IPS DF 4.7 (cell line): ENCODE measurements around the gene PIK3CD.
A peak's percentile ranks its signal among the peaks of the same experiment; 100 is the strongest.
"Not testable (repeated sequence)": the region's sequence is repeated elsewhere in the genome, so short reads cannot be mapped to it uniquely, and the experiment has no call there.

ENCODE experiments used
- DNase-seq: peaks from one replicate; pipeline ENCODE4 v3.0.0-alpha.2; 2013; ENCODE audit warnings: low spot score; ENCODE audit errors: extremely low read depth

The PIK3CD gene

DNA sequence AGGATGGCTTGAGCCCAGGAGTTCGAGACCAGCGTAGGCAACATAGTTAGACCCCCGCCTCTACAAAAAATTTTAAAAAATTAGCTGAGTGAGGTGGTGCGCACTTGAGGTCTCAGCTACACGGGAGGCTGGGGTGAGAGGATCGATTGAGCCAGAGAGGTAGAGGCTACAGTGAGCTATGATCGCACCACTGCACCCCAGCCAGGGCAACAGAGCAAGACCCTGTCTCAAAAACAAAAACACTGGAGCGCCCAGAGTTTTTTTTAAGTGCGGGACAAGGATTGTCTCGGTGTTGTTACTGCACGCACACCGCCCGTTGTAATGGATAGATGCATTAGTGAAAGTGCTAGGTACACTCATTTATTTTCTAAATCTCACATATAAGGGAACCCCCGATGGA is 37.1 kb downstream of the PIK3CD start:
- DNase-seq = no peak

DNA sequence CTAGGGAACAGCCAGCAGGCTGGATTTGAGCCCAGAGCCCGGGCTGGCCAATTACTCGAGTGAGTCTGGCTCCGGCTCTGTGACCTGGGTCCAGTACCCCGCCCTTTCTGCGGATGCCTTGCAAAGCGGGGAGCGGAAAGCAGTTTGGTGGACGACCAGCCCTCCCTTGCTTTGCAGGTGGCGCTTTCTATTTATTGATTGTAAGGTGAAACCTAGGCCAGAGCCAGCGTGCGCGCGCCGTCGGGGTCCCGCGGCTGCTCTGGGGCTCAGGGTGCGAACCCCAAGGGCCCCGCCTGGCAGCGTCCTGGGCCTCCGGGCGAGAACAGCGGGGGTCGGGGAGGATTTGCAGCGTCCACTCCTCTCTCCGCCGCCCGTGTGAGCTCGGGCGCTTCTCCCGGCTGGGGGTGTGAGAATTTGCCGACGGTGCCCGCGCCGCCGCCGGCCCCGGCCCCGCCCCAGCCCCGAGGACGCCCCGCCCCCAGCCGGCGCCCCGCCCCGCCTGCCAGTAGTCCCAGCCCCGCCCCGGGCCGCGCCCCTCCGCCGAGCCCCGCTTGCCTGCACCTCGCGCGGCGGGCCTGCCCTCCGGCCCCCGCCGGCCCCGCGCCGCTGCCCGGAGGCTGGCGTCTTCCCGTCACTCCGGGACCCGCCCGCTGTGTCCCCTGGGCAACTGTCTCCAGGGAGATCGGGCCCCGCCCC is 37.6 kb downstream of the PIK3CD start:
- no peak for DNase-seq

DNA sequence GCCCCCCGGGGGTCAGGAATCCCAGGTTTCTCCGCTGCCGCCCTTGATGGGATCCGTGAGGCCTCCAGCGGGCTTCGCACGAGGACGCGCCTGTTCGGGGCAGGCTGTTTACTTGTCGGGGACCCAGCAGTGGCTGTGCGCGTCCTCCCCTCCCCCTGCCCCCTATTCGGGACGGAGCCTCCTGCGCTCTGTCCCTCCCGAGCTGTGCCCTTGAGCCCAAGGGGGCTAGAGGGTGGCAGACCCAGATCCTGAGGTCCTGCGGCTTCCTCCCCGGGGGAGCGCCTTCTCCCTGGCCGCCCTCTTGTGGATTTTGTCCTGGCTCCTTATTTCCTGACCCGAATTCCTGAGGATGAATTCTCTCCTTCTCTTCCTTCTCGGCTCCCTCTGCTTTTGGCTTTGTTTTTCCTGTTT is 38.4 kb downstream of the PIK3CD start:
- no peak for DNase-seq

DNA sequence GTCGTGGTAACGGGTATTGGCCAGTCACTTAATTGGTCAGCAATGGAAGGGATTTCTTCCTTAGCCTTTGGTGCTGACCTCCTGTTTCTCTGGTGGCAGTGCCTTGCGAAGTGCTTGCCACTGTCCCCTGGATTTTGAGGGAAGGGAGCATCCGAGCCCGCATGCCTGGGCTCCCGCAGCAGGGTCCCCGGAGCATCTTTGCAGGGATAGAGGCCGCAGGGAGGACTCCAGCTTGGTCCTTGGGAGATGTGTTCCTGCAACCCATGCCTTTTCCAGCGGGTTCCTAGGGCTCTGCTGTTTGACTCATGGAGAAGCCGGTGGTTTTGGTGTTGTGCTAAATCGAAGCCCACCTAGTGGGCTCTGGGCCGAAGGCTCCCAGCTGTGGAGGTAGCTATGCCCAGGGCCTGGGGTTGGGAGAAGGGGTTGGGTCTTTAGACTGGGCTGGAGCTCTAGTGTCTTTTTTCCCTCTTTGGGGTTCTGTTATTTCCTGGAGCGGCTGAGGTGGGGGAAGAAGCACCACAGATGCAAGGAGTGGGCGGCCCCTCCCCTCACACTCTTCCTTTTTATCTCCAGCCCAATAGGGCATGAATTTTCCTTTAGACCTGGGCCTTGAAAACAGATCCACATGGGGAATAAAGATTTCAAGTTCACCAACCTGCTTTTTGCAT is 39.0 kb downstream of the PIK3CD start:
- DNase-seq = no peak

DNA sequence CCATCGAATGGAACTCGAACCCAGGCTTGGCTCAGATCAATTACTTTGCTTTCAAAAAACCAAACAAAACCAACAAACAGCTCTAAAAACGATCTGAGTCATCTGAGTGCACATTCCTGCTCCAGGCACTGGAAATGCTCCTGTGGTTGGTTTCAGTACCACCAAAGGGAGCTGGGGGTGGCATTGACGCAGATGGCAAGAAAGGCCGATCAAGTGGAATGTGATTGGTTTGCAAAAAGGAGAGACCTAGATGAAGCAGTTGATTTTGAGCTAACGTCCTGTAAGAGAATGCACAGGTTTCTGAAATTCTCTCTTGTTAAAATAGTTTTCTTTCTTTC is 39.5 kb downstream of the PIK3CD start:
- DNase-seq = no peak

DNA sequence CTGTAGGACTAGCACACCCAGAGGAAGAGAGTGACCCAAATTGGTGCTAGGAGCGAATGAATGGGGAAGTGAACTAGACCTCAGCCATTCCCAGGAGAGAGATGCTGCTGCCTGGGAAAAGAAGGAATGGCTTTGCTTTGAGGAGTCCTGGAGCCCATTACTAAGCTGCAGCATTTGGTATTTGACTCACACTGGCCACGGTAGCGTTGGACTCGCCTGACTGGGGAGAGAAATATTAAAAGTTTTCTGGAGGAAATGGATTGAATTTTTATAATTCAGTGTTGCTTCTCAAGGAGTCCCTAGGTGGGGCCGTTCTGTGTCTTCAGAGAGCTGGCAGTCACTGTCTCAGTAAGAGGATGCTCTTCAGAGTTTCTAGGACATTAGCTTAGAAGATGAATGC is 40.2 kb downstream of the PIK3CD start:
- no peak for DNase-seq

DNA sequence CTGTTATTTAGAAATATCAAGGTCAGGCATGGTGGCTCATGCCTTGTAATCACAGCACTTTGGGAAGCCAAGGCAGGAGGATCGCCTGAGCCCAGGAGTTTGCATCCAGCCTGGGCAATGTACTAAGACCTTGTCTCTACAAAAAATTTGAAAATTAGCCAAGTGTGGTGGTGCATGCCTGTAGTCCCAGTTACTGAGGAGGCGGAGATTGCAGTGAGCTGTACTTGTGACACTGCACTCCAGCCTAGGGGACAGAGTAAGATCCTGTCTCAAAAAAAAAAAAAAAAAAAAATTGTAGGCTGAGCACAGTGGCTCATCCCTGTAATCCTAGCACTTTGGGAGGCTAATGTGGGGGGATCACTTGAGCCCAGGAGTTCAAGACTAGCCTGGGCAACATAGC is 45.3 kb downstream of the PIK3CD start:
- no peak for DNase-seq

DNA sequence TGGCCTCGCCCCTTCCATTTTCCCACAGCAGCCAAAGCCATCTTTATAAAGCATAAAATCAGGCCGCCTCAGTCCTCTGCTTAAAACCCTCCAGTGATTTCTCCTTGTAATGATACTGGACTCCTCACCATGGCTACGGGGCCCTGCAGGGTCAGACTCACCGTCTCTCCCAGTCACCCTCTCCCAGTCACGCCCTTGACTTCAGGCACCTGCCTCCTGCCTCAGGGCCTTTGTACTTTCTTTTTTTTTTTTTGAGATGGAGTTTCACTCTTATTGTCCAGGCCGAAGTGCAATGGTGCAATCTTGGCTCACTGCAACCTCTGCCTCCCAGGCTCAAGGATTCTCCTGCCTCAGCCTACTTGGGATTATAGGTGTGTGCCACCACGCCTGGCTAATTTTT is 47.8 kb downstream of the PIK3CD start:
- no peak for DNase-seq

DNA sequence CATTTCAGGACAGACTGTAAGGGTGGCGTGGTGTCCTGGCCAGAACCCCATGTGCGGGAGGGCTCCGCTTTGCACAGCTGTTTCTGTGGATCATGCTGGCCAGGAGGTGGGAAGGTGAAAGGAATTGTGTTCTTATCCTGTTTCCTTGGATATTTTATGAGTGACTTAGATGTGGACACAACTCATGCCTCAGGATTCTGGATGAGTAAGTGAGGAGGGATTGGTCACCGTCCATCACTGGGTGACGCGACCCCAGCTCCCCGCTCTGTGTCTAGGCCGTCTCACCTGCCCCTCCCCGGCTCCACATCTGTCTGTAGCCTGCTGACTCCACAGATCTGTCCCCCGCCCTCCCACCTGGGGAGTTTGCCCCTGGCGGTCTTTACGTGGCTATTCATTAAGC is 48.8 kb downstream of the PIK3CD start:
- no peak for DNase-seq

DNA sequence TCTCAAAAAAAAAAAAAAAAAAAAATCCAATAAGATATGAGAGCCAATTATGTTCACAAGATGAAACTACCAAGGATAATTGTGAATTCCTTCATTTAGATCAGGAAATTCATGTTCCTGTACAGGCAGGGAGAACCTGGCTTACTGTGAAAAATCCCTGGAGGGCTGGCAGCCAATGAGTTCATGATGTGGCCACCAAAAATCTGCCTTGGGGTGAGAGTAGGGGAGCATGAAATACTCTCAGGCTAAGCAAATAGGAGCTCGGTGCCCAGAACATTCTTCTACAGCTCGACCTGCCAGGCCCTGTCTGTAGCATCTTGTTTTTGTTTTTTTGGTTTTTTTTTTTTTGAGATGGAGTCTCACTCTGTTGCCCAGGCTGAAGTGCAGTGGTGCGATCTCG is 50.1 kb downstream of the PIK3CD start:
- no peak for DNase-seq

DNA sequence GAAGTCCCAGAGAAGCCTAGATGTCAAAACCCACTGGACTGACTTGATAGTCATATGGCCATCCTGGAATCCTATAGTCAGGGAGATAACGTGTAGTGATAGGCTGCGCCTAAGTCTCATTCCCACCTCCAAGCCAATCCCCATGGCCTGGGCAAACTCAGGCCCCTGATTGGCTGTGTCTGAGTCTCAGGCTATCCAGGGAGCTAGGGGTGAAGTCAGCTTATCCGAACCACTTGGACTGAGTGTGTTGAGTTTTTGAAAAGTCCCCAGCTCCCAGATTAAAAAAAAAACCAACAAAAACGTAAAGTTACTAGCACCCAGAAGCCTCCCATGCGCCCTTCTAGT is 51.6 kb downstream of the PIK3CD start:
- DNase-seq = no peak

DNA sequence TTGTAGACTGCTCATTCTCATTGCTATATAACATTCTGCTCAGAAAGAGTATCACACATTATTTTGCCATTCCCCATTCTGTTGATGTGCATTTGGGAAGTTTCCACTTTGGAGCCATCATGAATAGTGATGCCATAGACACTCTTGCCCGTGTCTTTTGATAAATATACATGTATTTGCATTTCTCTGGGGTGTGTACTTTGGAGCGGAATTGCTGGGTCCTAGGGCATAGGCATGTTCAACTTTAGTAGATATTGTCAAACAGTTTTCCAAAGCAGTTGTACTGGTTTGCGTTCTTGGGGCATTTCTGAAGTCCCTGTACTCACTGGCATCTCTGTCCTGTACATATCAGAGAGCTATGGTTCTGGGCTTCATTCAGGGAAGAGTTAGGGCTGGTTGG is 52.1 kb downstream of the PIK3CD start:
- no peak for DNase-seq

DNA sequence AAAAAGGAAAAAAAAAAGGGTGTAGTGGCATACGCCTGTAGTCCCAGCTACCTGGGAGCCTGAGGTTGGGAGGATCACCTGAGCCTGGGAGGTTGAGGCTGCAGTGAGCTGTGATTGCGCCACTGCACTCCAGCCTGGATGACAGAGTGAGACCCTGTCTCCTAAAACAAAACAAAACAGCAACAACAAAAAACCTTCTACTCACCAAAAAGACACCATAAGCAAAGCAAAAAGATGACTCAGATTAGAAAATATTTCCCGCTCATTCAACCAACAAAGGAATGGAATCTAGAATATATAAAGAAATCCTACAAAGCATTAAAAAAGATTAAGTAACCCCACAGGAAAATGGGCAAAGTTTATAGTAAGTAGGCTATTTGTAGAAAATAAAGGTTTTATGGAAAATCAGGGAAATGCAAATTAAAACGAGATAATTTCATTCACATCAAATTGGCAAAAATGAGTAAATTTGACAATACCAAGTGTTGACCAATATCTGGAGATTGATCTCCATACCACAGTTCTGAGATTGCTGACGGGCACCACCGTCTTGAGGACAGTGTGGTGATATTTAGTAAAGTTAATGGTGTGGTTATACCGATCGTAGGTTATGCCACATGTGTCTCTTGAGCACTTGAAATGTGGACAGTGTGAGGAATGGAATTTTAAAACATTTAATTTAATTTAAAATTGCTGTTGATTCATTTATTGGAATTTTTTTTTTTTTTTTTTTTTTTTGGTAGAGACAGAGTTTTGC is 54.0 kb downstream of the PIK3CD start:
- no peak for DNase-seq

DNA sequence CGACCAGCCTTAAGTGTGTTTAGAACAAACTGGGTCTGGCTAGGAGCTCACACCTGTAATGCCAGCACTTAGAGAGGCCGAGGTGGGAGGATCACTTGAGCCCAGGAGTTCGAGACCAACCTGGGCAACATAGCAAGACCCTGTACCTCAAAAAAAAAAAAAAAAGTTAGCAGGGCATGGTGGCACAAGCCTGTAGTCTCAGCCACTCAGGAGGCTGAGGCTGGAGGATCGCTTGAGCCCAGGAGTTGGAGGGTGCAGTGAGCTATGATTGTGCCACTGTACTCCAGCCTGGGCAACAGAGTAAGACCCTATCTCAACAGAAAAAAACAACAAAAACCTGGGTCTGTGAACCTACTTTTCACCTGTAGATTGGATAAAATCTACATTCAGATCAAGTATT is 54.6 kb downstream of the PIK3CD start:
- DNase-seq = no peak

DNA sequence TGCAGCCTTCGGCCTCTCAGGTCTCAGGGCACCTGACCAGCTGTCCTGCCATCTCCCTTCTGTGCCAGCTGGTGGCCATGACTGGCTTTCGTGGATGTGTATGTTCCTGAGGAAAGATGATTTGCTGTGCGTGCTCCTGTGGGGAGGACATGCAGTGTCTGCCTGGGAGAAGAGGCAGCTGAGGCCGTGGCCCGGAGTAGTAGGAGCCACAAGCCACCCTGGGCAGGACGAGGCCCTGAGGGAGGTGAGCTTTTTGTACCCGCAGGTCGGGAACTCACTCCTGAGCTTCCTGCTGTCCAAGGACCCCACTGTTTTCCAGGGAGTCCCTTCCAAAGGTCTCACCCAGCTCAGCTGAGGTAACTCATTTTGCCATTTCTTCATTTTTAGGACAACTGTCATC is 58.5 kb downstream of the PIK3CD start:
- DNase-seq = no peak

DNA sequence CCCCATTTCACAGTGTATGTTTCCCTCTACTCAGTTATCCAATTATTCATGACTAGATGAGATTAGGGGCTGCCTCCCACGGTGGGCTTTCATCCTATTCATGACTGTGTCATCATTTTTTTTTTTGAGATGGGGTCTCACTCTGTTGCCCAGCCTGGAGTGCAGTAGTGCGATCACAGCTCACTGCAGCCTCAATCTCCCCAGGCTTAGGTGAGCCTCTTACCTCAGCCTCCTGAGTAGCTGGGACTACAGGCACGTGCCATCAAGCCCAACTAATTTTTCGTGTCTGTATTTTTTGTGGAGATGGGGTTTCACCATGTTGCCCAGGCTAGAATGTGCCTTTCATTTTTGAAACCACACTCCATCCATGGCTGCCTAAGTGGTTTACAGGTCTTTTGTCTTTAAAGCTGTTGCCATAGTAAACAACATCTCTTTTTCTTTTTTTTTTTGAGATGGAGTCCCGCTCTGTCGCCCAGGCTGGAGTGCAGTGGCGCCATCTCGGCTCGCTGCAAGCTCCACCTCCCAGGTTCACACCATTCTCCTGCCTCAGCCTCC is 60.0 kb downstream of the PIK3CD start:
- DNase-seq = no peak

DNA sequence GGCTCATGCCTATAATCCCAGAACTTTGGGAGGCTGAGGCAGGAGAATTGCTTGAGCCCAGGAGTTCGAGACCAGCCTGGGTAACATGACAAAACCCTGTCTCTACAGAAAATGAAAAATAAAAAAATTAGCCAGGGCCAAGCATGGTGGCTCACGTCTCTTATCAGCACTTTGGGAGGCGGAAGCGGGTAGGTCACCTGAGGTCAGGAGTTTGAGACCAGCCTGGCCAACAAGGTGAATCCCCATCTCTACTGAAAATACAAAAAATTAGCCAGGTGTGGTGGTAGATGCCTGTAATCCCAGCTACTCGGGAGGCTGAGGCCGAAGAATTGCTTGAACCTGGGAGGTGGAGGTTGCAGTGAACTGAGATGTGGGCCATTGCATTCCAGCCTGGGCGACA is 61.2 kb downstream of the PIK3CD start:
- not testable (repeated sequence) for DNase-seq

DNA sequence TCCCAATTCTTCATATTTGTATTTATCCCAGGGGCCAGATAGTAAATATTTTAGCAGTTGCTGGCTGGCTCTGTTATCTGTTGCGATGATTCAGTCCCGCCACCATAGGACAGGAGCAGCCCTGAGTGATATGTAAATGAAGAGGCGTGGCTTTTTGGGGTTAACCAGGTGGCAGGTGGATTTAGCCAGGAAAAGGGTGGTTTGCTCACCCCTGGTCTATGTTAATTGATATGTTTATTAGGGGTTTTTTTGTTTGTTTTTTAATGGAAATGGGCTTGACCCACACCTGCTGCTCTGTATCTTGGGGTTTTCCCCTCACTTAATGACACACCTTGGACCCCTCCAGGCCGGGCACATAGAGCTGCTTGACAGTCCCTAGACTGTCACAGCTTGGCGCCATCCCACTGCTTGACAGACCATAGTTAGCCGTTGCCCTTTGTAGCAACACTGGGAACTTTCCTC is 62.8 kb downstream of the PIK3CD start:
- peak; percentile 85 for DNase-seq

DNA sequence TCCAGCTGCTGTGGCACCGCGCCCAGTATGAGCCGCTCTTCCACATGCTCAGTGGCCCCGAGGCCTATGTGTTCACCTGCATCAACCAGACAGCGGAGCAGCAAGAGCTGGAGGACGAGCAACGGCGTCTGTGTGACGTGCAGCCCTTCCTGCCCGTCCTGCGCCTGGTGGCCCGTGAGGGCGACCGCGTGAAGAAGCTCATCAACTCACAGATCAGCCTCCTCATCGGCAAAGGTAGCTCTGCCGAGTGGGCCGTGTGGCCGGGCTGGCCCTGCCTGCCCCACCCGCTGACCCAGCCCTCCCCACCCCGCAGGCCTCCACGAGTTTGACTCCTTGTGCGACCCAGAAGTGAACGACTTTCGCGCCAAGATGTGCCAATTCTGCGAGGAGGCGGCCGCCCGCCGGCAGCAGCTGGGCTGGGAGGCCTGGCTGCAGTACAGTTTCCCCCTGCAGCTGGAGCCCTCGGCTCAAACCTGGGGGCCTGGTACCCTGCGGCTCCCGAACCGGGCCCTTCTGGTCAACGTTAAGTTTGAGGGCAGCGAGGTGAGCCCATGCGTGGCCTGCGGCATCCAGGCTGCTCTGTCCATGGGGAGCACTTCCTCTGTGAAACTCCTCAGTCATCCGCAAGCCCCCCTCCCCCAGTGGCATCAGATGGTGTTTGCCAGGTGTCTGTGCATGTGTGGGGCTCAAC is 64.2 kb downstream of the PIK3CD start:
- DNase-seq = no peak

DNA sequence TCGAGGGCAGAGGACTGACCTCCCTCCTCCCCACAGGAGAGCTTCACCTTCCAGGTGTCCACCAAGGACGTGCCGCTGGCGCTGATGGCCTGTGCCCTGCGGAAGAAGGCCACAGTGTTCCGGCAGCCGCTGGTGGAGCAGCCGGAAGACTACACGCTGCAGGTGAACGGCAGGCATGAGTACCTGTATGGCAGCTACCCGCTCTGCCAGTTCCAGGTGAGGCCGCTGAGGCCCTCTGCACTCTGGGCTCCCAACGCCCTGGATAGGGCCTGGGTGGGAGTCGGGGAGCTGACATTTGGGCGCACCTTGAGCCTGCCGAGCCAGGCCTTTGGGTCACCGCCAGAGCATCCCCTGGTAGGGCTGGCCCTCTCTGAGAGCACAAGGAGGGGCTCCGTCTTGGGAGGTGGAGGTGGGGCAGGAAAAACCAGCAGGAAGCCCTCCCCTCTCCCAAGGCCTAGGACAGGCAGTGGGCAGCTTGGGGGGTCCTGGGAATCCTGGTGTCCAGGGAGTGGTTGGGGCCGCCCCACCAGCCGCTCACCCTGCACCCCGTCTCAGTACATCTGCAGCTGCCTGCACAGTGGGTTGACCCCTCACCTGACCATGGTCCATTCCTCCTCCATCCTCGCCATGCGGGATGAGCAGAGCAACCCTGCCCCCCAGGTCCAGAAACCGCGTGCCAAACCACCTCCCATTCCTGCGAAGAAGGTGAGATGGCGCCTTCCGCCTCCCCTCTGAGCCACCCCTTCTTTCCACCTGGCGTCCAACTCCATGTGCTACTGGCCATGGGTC is 65.1 kb downstream of the PIK3CD start:
- DNase-seq = no peak
